Measurements from ENCODE around the gene PHF11. TPM values are rescaled to one million over a fixed set of nuclear protein-coding genes. Genes with fewer than 3 reads are reported as not detected.

Gene PHF11
- polyA plus RNA-seq, 1 donor (not counting 4 experiments of a cell fraction or from before 2014, with no cell fraction given), result 32.9 TPM

DNA sequence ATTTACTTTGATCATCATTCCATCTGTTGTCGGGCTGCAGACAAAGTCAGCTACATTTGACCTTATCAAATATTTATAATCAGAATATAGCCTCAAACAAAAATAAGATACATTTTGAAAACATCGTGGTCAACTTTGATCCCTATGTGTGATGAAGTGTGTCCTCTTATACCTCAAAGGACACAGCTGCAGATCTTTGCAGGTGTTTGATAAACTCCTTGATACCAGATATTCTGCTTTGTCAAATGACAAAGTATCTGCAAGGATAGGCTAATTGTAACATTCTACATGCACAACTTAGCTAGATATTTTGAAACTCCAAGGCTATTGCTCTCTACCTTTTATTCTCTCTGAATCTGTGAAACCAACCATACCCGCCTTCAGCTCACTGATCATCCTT lies 44.0 kb downstream of the PHF11 start:
- no peak for FAIRE-seq
- H3K79me2 ChIP-seq (ENCODE audit: control insufficient read depth, insufficient read depth, low read length), result no peaks in the 10 kb centered on the region
- dilution Hi-C loops (cut with MboI; ENCODE audit: extremely low pct_ligation_motif_present, low sequenced_read_pairs), result no loop called here
- H3K36me3 ChIP-seq (ENCODE audit: control insufficient read depth in 2 of 2, extremely low read depth in 1 of 2, insufficient read depth in 2 of 2, low read length in 2 of 2), result peaks cover 9 to 14% of the 10 kb centered on the region in 2 experiments
- H3K27ac ChIP-seq (ENCODE audit: control insufficient read depth, insufficient read depth, low read length), result no peak overlapping the region
- H3K4me2 ChIP-seq (ENCODE audit: control insufficient read depth, extremely low read depth, insufficient read depth, low read depth, low read length), result no peak overlapping the region
- H3K9ac ChIP-seq (ENCODE audit: control insufficient read depth, extremely low read depth, insufficient read depth, low read length), result no peak overlapping the region
- DNase-seq (ENCODE audit: low read depth, low spot score), result no peak
- no peaks in the 10 kb centered on the region for H3K9me3 ChIP-seq (ENCODE audit: control insufficient read depth, low read depth, low read length)
- no peaks in the 10 kb centered on the region for H3K9me1 ChIP-seq (ENCODE audit: control insufficient read depth, extremely low read depth, insufficient read depth, low read length)
- no peaks in the 10 kb centered on the region for H3K4me1 ChIP-seq (ENCODE audit: control insufficient read depth, extremely low read depth, insufficient read depth, low read length)
- no peak overlapping the region for H2AFZ ChIP-seq (ENCODE audit: control insufficient read depth, low read length)
- no peaks in the 10 kb centered on the region for H3K27me3 ChIP-seq (ENCODE audit: control insufficient read depth, extremely low read depth, insufficient read depth, low read length)
- H3K4me3 ChIP-seq (ENCODE audit: control insufficient read depth in 2 of 3, extremely low read depth in 1 of 3, insufficient read depth in 2 of 3, low read depth in 1 of 3, low read length in 3 of 3), result no peak overlapping the region
- H4K20me1 ChIP-seq (ENCODE audit: control insufficient read depth, extremely low read depth, insufficient read depth, low read length), result no peaks in the 10 kb centered on the region
- TF ChIP-seq, protein P1, sequence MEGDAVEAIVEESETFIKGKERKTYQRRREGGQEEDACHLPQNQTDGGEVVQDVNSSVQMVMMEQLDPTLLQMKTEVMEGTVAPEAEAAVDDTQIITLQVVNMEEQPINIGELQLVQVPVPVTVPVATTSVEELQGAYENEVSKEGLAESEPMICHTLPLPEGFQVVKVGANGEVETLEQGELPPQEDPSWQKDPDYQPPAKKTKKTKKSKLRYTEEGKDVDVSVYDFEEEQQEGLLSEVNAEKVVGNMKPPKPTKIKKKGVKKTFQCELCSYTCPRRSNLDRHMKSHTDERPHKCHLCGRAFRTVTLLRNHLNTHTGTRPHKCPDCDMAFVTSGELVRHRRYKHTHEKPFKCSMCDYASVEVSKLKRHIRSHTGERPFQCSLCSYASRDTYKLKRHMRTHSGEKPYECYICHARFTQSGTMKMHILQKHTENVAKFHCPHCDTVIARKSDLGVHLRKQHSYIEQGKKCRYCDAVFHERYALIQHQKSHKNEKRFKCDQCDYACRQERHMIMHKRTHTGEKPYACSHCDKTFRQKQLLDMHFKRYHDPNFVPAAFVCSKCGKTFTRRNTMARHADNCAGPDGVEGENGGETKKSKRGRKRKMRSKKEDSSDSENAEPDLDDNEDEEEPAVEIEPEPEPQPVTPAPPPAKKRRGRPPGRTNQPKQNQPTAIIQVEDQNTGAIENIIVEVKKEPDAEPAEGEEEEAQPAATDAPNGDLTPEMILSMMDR (optimal IDR thresholded peaks at IDR 0.05 in 1 of 3, IDR thresholded peaks at IDR 0.05 in 1 of 3, conservative IDR thresholded peaks at IDR 0.05 in 1 of 3; ENCODE audit: extremely low read depth in 1 of 3, insufficient read depth in 2 of 3, low read length in 3 of 3), result no peak
- no peak for TF ChIP-seq EZH2 (IDR thresholded peaks at IDR 0.05; ENCODE audit: low read length)

GRCh38 chr13:49540552-49540951 lies 44.8 kb downstream of the PHF11 start:
- Histone ChIP-seq H3K79me2 (ENCODE audit: control insufficient read depth, insufficient read depth, low read length) (no peaks in the 10 kb centered on the region), H3K4me3 (ENCODE audit: control insufficient read depth in 2 of 3, extremely low read depth in 1 of 3, insufficient read depth in 2 of 3, low read depth in 1 of 3, low read length in 3 of 3) (no peak overlapping the region), H3K9me3 (ENCODE audit: control insufficient read depth, low read depth, low read length) (no peaks in the 10 kb centered on the region), H3K9ac (ENCODE audit: control insufficient read depth, extremely low read depth, insufficient read depth, low read length) (no peak overlapping the region), H3K36me3 (ENCODE audit: control insufficient read depth in 2 of 2, extremely low read depth in 1 of 2, insufficient read depth in 2 of 2, low read length in 2 of 2) (peaks cover 7 to 12% of the 10 kb centered on the region in 2 experiments), H2AFZ (ENCODE audit: control insufficient read depth, low read length) (no peak overlapping the region), H4K20me1 (ENCODE audit: control insufficient read depth, extremely low read depth, insufficient read depth, low read length) (no peaks in the 10 kb centered on the region), H3K27me3 (ENCODE audit: control insufficient read depth, extremely low read depth, insufficient read depth, low read length) (no peaks in the 10 kb centered on the region), H3K27ac (ENCODE audit: control insufficient read depth, insufficient read depth, low read length) (no peak overlapping the region), H3K4me2 (ENCODE audit: control insufficient read depth, extremely low read depth, insufficient read depth, low read depth, low read length) (no peak overlapping the region), H3K9me1 (ENCODE audit: control insufficient read depth, extremely low read depth, insufficient read depth, low read length) (no peaks in the 10 kb centered on the region), H3K4me1 (ENCODE audit: control insufficient read depth, extremely low read depth, insufficient read depth, low read length) (no peaks in the 10 kb centered on the region)
- DNase-seq (ENCODE audit: low read depth, low spot score) (no peak), FAIRE-seq (peak; percentile 46)
- dilution Hi-C loops (cut with MboI; ENCODE audit: extremely low pct_ligation_motif_present, low sequenced_read_pairs), result no loop called here
- TF ChIP-seq EZH2 (IDR thresholded peaks at IDR 0.05; ENCODE audit: low read length), result no peak
- TF ChIP-seq, protein P1 (optimal IDR thresholded peaks at IDR 0.05 in 1 of 3, IDR thresholded peaks at IDR 0.05 in 1 of 3, conservative IDR thresholded peaks at IDR 0.05 in 1 of 3; ENCODE audit: extremely low read depth in 1 of 3, insufficient read depth in 2 of 3, low read length in 3 of 3), result no peak
